A549 (cell line): Measurements from ENCODE around the gene SKI. TPM values are rescaled to one million over a fixed set of nuclear protein-coding genes. Genes with fewer than 3 reads are reported as not detected.

Source experiments
- ATAC-seq, 2 experiments: fragments of 200-7000 bp in 1 of 2; fragments of >200 bp in 1 of 2; cut with Nextera tagmentation in 1 of 2; cut with Tn5 transposase in 1 of 2; 3 replicates each; pipeline versions ENCODE4 v1.8.0 to v1.9.1; 2018 to 2020; ENCODE audit warnings: mild to moderate bottlenecking in 1 of 2, moderate library complexity in 1 of 2
- CTCF ChIA-PET: fragments of 300-600 bp; sonication (Branson Sonifier 250); formaldehyde crosslinking; extraction: SDS; loops from one replicate; lab custom pipeline; 2021; ENCODE audit warnings: antibody characterized with exemption, inconsistent platforms; lab: Yijun Ruan, JAX
- POLR2A ChIA-PET: fragments of 350-600 bp; formaldehyde crosslinking; extraction: SDS; loops from one replicate; lab custom pipeline; 2021; ENCODE audit warnings: antibody characterized with exemption, inconsistent platforms; lab: Yijun Ruan, JAX
- DNase-seq, 2 experiments: peaks; one replicate each; pipeline versions ENCODE4 v3.0.0 to v3.0.0-alpha.2; 2011 to 2016; ENCODE audit warnings: low read depth in 1 of 2, low spot score in 1 of 2
- FAIRE-seq: peaks from 2 replicates; lab custom pipeline; 2011; peaks lifted over from hg19 to GRCh38; lab: Jason Lieb, UNC
- H3K27ac ChIP-seq, 2 experiments: fragments of >200 bp; sonication (Bioruptor Twin); formaldehyde crosslinking; 3 replicates each; pipeline ENCODE4 v1.5.1; 2016 to 2017
- H3K4me1 ChIP-seq: fragments of >200 bp; sonication (Bioruptor Twin); formaldehyde crosslinking; 3 replicates; pipeline ENCODE4 v1.6.1; 2016
- H3K4me2 ChIP-seq: fragments of >200 bp; sonication (Bioruptor Twin); formaldehyde crosslinking; 3 replicates; pipeline ENCODE4 v1.6.1; 2016
- H3K4me3 ChIP-seq: fragments of >200 bp; sonication (Bioruptor Twin); formaldehyde crosslinking; 3 replicates; pipeline ENCODE4 v1.5.1; 2016
- H3K9me3 ChIP-seq: fragments of >200 bp; sonication (Bioruptor Twin); formaldehyde crosslinking; 3 replicates; pipeline ENCODE4 v1.6.1; 2016
- CBX2 ChIP-seq: fragments of 200-600 bp; sonication (generic); IDR thresholded peaks from 2 replicates; pipeline ENCODE4 v1.6.1; 2016; ENCODE audit warnings: low read depth, mild to moderate bottlenecking, borderline replicate concordance
- CBX8 ChIP-seq: fragments of 200-600 bp; sonication (generic); IDR thresholded peaks from 2 replicates; pipeline ENCODE4 v1.6.1; 2016
- CHD4 ChIP-seq: fragments of 200-600 bp; sonication (generic); IDR thresholded peaks from 2 replicates; pipeline ENCODE4 v1.6.1; 2016; ENCODE audit warnings: antibody characterized with exemption, mild to moderate bottlenecking, borderline replicate concordance
- E2F6 ChIP-seq: IDR thresholded peaks from 2 replicates; pipeline ENCODE4 v1.6.1; 2012; ENCODE audit warnings: low read depth, borderline replicate concordance
- EHF ChIP-seq: fragments of 250-450 bp; sonication (Bioruptor Pico); IDR thresholded peaks from 2 replicates; pipeline ENCODE4 v1.5.0; 2020; ENCODE audit warnings: mild to moderate bottlenecking
- EHMT2 ChIP-seq: fragments of 200-600 bp; sonication (generic); IDR thresholded peaks from 2 replicates; pipeline ENCODE4 v1.6.1; 2016; ENCODE audit warnings: antibody characterized with exemption, low read depth, mild to moderate bottlenecking, moderate library complexity
- FOSL2 ChIP-seq, 2 experiments: fragments of 450-650 bp in 1 of 2; fragments of >200 bp in 1 of 2; sonication (Bioruptor Twin) in 1 of 2; formaldehyde crosslinking; IDR thresholded peaks; 2 replicates each; pipeline versions ENCODE4 v1.5.0 to v1.6.1; 2016 to 2020; ENCODE audit warnings: mild to moderate bottlenecking in 1 of 2, moderate library complexity in 1 of 2
- FOXS1 ChIP-seq: fragments of 250-450 bp; sonication (Bioruptor Pico); IDR thresholded peaks from 2 replicates; pipeline ENCODE4 v1.5.0; 2020; ENCODE audit warnings: mild to moderate bottlenecking, moderate library complexity
- GATA3 ChIP-seq: IDR thresholded peaks from 2 replicates; pipeline ENCODE4 v1.6.1; 2012; ENCODE audit warnings: borderline replicate concordance
- HDAC2 ChIP-seq: fragments of 200-600 bp; sonication (generic); IDR thresholded peaks from 2 replicates; pipeline ENCODE4 v1.6.1; 2016
- HMGXB4 ChIP-seq: fragments of 250-450 bp; sonication (Bioruptor Pico); IDR thresholded peaks from 2 replicates; pipeline ENCODE4 v1.5.0; 2021; ENCODE audit warnings: mild to moderate bottlenecking, moderate library complexity, borderline replicate concordance
- HOXB13 ChIP-seq: fragments of 250-450 bp; sonication (Bioruptor Pico); IDR thresholded peaks from 2 replicates; pipeline ENCODE4 v1.5.0; 2020; ENCODE audit warnings: low read depth, mild to moderate bottlenecking, moderate library complexity
- JUN ChIP-seq, 2 experiments: fragments of >200 bp; sonication (Bioruptor Twin); formaldehyde crosslinking; IDR thresholded peaks; 2 replicates in 1 of 2; 3 replicates in 1 of 2; pipeline ENCODE4 v1.6.1; 2016 to 2017
- JUNB ChIP-seq: fragments of >200 bp; sonication (Bioruptor Twin); formaldehyde crosslinking; IDR thresholded peaks from 2 replicates; pipeline ENCODE4 v1.6.1; 2016
- KDM1A ChIP-seq: fragments of 200-600 bp; sonication (generic); IDR thresholded peaks from 2 replicates; pipeline ENCODE4 v1.6.1; 2016; ENCODE audit warnings: low read depth, mild to moderate bottlenecking
- MAX ChIP-seq: IDR thresholded peaks from 2 replicates; pipeline ENCODE4 v1.6.1; 2012
- MAZ ChIP-seq: fragments of 150-350 bp; IDR thresholded peaks from 2 replicates; pipeline ENCODE4 v1.6.1; 2014; ENCODE audit warnings: antibody characterized with exemption, low read depth, low read length, borderline replicate concordance
- NFE2L2 ChIP-seq: fragments of 150-350 bp; conservative IDR thresholded peaks from 2 replicates; pipeline ENCODE4 v1.6.1; 2014; ENCODE audit warnings: low read length
- NPAS2 ChIP-seq: fragments of 250-450 bp; sonication (Bioruptor Pico); IDR thresholded peaks from 2 replicates; pipeline ENCODE4 v1.8.0; 2022; ENCODE audit warnings: mild to moderate bottlenecking, moderate library complexity, borderline replicate concordance
- NR3C1 ChIP-seq: fragments of >200 bp; sonication (Bioruptor Twin); formaldehyde crosslinking; IDR thresholded peaks from 3 replicates; pipeline ENCODE4 v1.6.1; 2017
- PBX3 ChIP-seq: IDR thresholded peaks from 2 replicates; pipeline ENCODE4 v1.6.1; 2012
- POLR2A ChIP-seq: IDR thresholded peaks from 2 replicates; pipeline ENCODE4 v1.6.1; 2012; ENCODE audit warnings: mild to moderate bottlenecking, low read length
- RARB ChIP-seq: fragments of 250-450 bp; sonication (Bioruptor Pico); IDR thresholded peaks from 2 replicates; pipeline ENCODE4 v1.8.0; 2021; ENCODE audit warnings: mild to moderate bottlenecking, moderate library complexity
- RCOR1 ChIP-seq: fragments of 150-350 bp; IDR thresholded peaks from 2 replicates; pipeline ENCODE4 v1.6.1; 2014; ENCODE audit warnings: antibody characterized with exemption, low read length, low read depth
- SMC3 ChIP-seq: fragments of >200 bp; sonication (Bioruptor Twin); formaldehyde crosslinking; IDR thresholded peaks from 3 replicates; pipeline ENCODE4 v1.6.1; 2018; ENCODE audit warnings: inconsistent platforms
- SREBF2 ChIP-seq: fragments of 450-650 bp; IDR thresholded peaks from 2 replicates; pipeline ENCODE4 v1.6.1; 2014; ENCODE audit warnings: mild to moderate bottlenecking, moderate library complexity
- TFCP2L1 ChIP-seq: fragments of 250-450 bp; sonication (Bioruptor Pico); IDR thresholded peaks from 2 replicates; pipeline ENCODE4 v1.5.0; 2021; ENCODE audit warnings: mild to moderate bottlenecking
- TP53 ChIP-seq: fragments of 250-450 bp; sonication (Bioruptor Pico); IDR thresholded peaks from 2 replicates; pipeline ENCODE4 v1.5.0; 2021; ENCODE audit warnings: mild to moderate bottlenecking, moderate library complexity
- ZFP36 ChIP-seq: fragments of 450-650 bp; IDR thresholded peaks from 2 replicates; pipeline ENCODE4 v1.6.1; 2014; ENCODE audit warnings: borderline replicate concordance; ENCODE audit not compliant: partially characterized antibody
- ZSCAN20 ChIP-seq: fragments of 250-450 bp; sonication (Bioruptor Pico); IDR thresholded peaks from 2 replicates; pipeline ENCODE4 v1.8.0; 2022; ENCODE audit warnings: mild to moderate bottlenecking, moderate library complexity
- WGBS: methylation state at CpG from one replicate; pipeline ENCODE4 v1.1.6; 2017; ENCODE audit errors: missing lambda C conversion rate; 5-methylcytosine and 5-hydroxymethylcytosine counted together
- polyA plus RNA-seq, 4 experiments: library from polyadenylated mRNA; depleted of rRNA in 3 of 4; stranded (reverse); fragments of >200 nt; fragmentation: RNase III in 1 of 4; extraction: RNeasy Plus Mini Kit Qiagen cat#74134 plus additional on column Dnase treatment in 1 of 4; gene quantifications; 2 replicates in 3 of 4; 3 replicates in 1 of 4; pipeline ENCODE4 v1.2.3, GENCODE V29; 2011 to 2017
- TF ChIP-seq, protein P1 (sequence below): fragments of 150-350 bp; IDR thresholded peaks from 2 replicates; pipeline ENCODE4 v1.6.1; 2014; ENCODE audit warnings: low read depth, mild to moderate bottlenecking, low read length
- TF ChIP-seq, protein P2 (sequence below): fragments of 250-450 bp; sonication (Bioruptor Pico); IDR thresholded peaks from 2 replicates; pipeline ENCODE4 v1.5.0; 2020; ENCODE audit warnings: low read depth, mild to moderate bottlenecking, moderate library complexity

Gene SKI
- polyA plus RNA-seq, 2 of the 4 experiments (the other 2 are of a cell fraction) = 2.8 to 12.0 TPM

GRCh38 chr1:2344121-2344681 lies 116.1 kb downstream of the SKI start:
- Histone ChIP-seq H3K4me3 (no peak overlapping the region), H3K27ac (no peak overlapping the region), H3K9me3 (no peaks in the 10 kb centered on the region), H3K4me1 (no peaks in the 10 kb centered on the region), H3K4me2 (no peak overlapping the region)
- no peak for ATAC-seq
- TF ChIP-seq E2F6 (no peak), CHD4 (no peak), RCOR1 (no peak), EHMT2 (no peak), GATA3 (no peak), NR3C1 (no peak), CBX2 (no peak), EHF (CRISPR knock-in tag) (no peak), JUNB (no peak), TP53 (CRISPR knock-in tag) (no peak), MAZ (no peak), TFCP2L1 (no peak), ZFP36 (no peak), ZSCAN20 (no peak), JUN (IDR thresholded peaks at IDR 0.05) (no peak), HMGXB4 (CRISPR knock-in tag) (no peak), FOSL2 (IDR thresholded peaks at IDR 0.05) (no peak), FOSL2 (CRISPR knock-in tag; IDR thresholded peaks at IDR 0.05) (no peak)
- TF ChIP-seq, protein P1, sequence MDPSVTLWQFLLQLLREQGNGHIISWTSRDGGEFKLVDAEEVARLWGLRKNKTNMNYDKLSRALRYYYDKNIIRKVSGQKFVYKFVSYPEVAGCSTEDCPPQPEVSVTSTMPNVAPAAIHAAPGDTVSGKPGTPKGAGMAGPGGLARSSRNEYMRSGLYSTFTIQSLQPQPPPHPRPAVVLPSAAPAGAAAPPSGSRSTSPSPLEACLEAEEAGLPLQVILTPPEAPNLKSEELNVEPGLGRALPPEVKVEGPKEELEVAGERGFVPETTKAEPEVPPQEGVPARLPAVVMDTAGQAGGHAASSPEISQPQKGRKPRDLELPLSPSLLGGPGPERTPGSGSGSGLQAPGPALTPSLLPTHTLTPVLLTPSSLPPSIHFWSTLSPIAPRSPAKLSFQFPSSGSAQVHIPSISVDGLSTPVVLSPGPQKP = no peak
- FAIRE-seq = no peak
- no peak for DNase-seq
- CTCF ChIA-PET = no interaction called here
- POLR2A ChIA-PET = no interaction called here
- 91% methylated on average over 4 of the region's 24 CpGs for WGBS

GRCh38 chr1:2344744-2345296 lies 116.7 kb downstream of the SKI start:
- no peak for ATAC-seq
- DNase-seq = no peak
- TF ChIP-seq NFE2L2 = no peak
- no peak for TF ChIP-seq NPAS2 (CRISPR knock-in tag)
- no peak for TF ChIP-seq SMC3
- TF ChIP-seq CBX8 = no peak
- no peak for TF ChIP-seq POLR2A
- no peak for TF ChIP-seq SREBF2
- TF ChIP-seq JUN (IDR thresholded peaks at IDR 0.05) = no peak
- no peak for TF ChIP-seq PBX3
- TF ChIP-seq HOXB13 = no peak
- TF ChIP-seq HDAC2 = no peak
- TF ChIP-seq RARB (CRISPR knock-in tag) = no peak
- TF ChIP-seq, protein P2, sequence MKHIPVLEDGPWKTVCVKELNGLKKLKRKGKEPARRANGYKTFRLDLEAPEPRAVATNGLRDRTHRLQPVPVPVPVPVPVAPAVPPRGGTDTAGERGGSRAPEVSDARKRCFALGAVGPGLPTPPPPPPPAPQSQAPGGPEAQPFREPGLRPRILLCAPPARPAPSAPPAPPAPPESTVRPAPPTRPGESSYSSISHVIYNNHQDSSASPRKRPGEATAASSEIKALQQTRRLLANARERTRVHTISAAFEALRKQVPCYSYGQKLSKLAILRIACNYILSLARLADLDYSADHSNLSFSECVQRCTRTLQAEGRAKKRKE (CRISPR knock-in tag) = no peak
- TF ChIP-seq NR3C1 = no peak
- no peak for TF ChIP-seq FOXS1 (CRISPR knock-in tag)
- no peak for TF ChIP-seq RCOR1
- TF ChIP-seq KDM1A = no peak
- TF ChIP-seq EHF (CRISPR knock-in tag) = no peak
- no peak for TF ChIP-seq ZSCAN20
- no peak for TF ChIP-seq MAX
- TF ChIP-seq, all 56 proteins: peak for 0
- Histone ChIP-seq H3K4me3 (no peak overlapping the region), H3K27ac (no peak overlapping the region), H3K9me3 (no peaks in the 10 kb centered on the region), H3K4me2 (no peak overlapping the region), H3K4me1 (no peaks in the 10 kb centered on the region)
- 87% methylated on average over 12 of the region's 29 CpGs for WGBS
- no peak for FAIRE-seq
- CTCF ChIA-PET = no interaction called here
- POLR2A ChIA-PET = no interaction called here
